ENCODE data around the gene YTHDC2.

The YTHDC2 gene

DNA sequence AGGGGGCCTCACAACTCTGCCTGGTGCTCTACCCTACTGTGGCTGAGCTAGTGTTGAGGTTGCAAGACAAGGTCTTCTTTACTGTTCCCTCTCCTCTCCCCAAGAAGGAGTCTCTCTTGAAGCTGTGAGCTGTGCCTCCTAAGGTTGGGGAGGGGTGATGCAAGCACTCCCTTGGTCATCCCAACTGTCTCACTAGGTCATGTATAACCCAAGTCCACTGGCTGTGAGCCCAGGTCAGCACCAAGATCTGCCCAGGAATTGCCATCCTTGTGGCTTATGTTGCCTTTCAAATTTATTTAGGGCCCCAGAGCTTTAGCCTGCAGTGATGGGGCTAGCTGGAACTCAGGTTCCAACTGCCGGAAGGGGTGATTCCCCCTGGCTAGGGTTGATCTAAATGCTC is 10.3 kb upstream of the YTHDC2 start:
- no peak overlapping the region for H3K4me3 ChIP-seq (ENCODE audit: low read depth, low read length)
- DNase-seq (ENCODE audit: low read depth), result no peak
- TF ChIP-seq, protein P1, sequence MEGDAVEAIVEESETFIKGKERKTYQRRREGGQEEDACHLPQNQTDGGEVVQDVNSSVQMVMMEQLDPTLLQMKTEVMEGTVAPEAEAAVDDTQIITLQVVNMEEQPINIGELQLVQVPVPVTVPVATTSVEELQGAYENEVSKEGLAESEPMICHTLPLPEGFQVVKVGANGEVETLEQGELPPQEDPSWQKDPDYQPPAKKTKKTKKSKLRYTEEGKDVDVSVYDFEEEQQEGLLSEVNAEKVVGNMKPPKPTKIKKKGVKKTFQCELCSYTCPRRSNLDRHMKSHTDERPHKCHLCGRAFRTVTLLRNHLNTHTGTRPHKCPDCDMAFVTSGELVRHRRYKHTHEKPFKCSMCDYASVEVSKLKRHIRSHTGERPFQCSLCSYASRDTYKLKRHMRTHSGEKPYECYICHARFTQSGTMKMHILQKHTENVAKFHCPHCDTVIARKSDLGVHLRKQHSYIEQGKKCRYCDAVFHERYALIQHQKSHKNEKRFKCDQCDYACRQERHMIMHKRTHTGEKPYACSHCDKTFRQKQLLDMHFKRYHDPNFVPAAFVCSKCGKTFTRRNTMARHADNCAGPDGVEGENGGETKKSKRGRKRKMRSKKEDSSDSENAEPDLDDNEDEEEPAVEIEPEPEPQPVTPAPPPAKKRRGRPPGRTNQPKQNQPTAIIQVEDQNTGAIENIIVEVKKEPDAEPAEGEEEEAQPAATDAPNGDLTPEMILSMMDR (IDR thresholded peaks at IDR 0.05; ENCODE audit: low read depth, low read length, missing control alignments), result no peak

DNA sequence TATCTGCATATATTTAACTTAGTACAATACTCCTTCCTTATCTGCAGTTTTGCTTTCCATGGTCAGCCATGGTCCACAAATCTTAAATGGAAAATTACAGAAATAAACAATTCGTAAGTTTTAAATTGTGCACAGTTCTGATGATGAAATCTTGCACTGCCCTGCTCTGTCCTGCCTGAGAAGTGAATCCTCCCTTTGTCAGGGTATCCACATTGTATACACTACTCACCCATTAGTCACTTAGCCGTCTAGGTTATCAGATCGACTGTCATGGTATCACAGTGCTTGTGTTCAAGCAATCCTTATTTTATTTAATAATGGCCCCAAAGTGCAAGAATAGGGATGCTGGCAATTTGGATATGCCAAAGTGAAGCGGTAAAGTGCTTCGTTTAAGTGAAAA is 8.3 kb upstream of the YTHDC2 start:
- TF ChIP-seq, protein P1 (IDR thresholded peaks at IDR 0.05; ENCODE audit: low read depth, low read length, missing control alignments), result no peak
- no peak overlapping the region for H3K4me3 ChIP-seq (ENCODE audit: low read depth, low read length)
- DNase-seq (ENCODE audit: low read depth), result no peak

DNA sequence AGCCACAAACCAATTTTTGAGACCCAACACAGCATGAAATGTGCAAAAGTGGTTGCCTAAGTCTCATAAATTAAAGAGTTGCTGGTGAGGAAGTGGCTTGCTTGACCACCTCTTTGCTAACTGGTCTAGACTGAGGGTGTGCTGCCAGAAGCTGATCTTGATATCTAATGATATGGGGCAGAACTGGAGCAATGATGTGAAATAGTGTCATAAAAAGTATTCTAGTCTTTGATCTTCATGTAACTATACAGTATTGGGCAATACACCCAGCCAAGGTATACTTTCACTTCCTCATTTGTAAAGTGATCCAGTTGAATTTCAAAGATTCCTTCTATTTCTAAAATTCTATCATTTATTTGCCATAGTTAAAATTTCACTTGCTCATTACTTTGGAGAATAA is 5.9 kb upstream of the YTHDC2 start:
- no peak for DNase-seq (ENCODE audit: low read depth)
- TF ChIP-seq, protein P1 (IDR thresholded peaks at IDR 0.05; ENCODE audit: low read depth, low read length, missing control alignments), result no peak

DNA sequence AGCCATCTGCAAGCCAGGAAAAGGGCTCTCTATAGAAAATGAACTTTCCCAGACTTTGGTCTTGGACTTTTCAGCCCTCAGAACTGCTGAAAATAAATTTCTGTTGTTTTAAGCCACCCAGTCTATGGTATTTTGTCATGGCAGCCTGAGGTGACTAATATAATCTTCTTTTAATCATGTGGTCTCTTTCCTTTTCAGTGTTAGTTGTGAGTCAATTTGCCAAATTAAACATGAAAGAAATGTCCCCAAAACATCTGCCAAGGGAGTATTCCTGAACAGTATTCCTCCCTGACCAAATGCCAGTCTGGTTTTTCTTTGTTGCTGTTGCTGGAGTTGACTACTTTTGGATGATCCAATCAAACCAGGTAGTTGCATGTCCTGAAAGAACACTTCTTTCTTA is 4.7 kb upstream of the YTHDC2 start:
- no peak overlapping the region for H3K4me3 ChIP-seq (ENCODE audit: low read depth, low read length)
- TF ChIP-seq, protein P1 (IDR thresholded peaks at IDR 0.05; ENCODE audit: low read depth, low read length, missing control alignments), result no peak
- DNase-seq (ENCODE audit: low read depth), result no peak

More for the DNA sequence above, 5.9 kb upstream of the YTHDC2 start:
- no peak overlapping the region for H3K4me3 ChIP-seq (ENCODE audit: low read depth, low read length)

DNA sequence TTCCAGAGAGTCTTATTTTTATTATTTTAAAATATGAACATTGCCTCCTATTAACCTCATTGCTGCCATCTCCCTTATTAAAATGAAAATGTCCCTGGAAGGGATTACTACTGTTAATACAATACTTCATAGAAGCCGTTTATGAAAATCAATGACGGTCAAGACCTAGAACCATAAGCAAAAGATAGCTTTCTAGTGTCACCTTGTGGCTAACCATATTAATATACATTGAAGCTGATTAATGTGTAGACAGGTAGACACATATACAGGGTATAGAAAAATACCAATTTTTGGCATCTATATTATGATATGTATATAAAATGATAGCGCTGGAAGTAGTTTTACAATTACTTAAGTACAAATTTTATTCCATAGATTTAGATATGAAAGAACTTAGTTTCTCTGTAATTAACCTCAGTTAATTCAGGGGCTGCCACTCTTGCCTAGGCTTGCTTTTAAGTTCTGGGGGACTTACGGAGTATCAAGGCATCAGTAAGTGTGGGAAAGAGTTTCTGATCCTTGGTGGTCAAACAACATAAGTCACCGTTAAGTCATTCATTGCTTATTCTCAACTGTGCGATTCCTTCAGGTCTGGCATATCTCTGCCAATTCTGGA is 2.5 kb upstream of the YTHDC2 start:
- TF ChIP-seq, protein P1 (IDR thresholded peaks at IDR 0.05; ENCODE audit: low read depth, low read length, missing control alignments), result peak; percentile 17
- H3K4me3 ChIP-seq (ENCODE audit: low read depth, low read length), result no peak overlapping the region
- no peak for DNase-seq (ENCODE audit: low read depth)

DNA sequence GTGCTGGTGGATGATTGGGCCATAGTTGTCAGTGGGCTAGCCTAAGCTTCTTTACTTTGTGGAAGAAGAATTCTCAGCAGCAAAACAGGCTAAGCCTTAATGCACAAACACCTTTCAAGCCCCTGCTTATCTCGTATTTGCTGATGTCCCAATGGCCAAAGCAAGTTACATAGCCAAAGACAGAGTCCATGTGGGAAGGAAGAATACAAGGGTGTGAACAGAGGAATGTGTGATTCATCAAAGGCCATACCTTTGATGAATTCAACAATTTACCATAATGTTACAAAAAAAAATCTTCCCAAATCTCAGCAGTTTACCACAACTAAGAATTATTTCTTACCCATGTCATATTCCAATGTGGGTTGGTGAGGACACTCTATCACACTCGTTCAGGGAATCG is 1.2 kb upstream of the YTHDC2 start:
- DNase-seq (ENCODE audit: low read depth), result no peak
- TF ChIP-seq, protein P1 (IDR thresholded peaks at IDR 0.05; ENCODE audit: low read depth, low read length, missing control alignments), result no peak
- no peak overlapping the region for H3K4me3 ChIP-seq (ENCODE audit: low read depth, low read length)

DNA sequence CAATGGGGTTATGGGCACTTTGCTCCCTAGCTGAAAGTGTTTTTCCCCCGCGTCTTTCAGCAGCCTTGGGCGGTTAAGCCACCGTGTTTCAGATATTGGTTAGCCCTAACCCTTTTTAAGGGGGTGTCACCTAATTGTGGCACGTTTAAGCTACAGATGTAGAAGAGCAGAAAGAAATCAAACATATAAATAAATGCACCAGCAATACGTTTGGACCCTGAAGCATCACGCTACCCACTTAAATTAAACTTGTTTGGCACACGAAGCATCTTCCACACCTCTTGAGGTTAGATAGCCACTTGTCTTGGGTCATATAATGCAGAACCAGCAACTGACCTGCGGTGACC is 768 bp downstream of the YTHDC2 start:
- no peak for DNase-seq (ENCODE audit: low read depth)
- TF ChIP-seq, protein P1 (IDR thresholded peaks at IDR 0.05; ENCODE audit: low read depth, low read length, missing control alignments), result no peak
- peak overlapping the region; percentile 97 for H3K4me3 ChIP-seq (ENCODE audit: low read depth, low read length)

All from GM12864 (cell line).